ENCODE data around the gene DNPH1. TPM values are rescaled to one million over a fixed set of nuclear protein-coding genes. Genes with fewer than 3 reads are reported as not detected.

Gene DNPH1, protein sequence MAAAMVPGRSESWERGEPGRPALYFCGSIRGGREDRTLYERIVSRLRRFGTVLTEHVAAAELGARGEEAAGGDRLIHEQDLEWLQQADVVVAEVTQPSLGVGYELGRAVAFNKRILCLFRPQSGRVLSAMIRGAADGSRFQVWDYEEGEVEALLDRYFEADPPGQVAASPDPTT
- total RNA-seq: 65.8 and 71.6 TPM in 2 replicates

DNA sequence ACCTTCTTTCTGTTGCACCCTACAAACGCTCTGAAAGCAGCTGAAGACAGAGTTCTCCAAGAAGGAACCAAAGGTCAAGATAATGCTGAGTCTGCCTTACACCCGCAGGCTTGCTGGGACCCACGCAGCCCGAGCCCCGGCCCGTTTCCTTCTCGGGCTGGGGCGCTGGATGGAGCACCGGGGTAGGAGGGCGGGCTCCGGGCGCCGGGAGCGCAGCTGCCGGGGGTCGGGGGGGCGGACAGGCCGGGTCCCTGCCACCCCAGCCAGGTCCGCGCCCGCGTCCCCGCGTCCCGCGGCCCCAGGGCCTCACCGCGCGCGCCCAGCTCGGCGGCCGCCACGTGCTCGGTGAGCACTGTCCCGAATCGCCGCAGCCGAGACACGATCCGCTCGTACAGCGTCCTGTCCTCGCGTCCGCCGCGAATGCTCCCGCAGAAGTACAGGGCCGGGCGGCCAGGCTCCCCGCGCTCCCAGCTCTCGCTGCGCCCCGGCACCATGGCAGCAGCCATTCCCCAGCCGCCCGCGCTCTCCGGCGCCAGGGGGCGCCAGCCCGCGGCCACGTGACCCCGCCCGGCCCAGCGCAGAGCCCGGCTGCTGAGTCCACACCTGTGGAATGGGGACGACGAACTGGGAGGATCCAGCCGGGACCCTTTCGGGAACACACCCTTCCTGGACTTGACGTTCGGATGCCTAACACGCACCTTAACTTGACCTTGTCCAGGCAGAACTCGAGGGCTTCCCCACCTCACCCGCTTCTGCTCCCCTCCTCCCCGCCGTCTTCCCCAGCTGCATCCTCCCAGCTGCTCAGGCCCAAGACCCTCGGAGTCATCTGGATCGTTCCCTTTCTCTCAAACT, at the start of gene DNPH1:
Gene DNPH1 (minus strand): TSS at position 531 of the 852 bp plus-strand sequence. CDS start 25 bp downstream, at position 506.
- intact Hi-C loops (cut with micrococcal nuclease): loop anchor here (1.0 to 5.0 kb wide), 3 partner anchors 57 to 278 kb away; partner anchors contain the start of genes KLC4 and MRPL2
- peak; percentile 78 for DNase-seq (ENCODE audit: low spot score)
- Mint-ChIP-seq H3K4me3 (peak within 1 kb of the TSS; percentile 92), H3K27ac (peak within 1 kb of the TSS; percentile 89), H3K9me3 (no peaks in the 10 kb centered on the region), H3K4me1 (ENCODE audit: low read depth) (peaks cover 47% of the 10 kb centered on the region), H3K27me3 (ENCODE audit: insufficient read depth) (peaks cover 22% of the 10 kb centered on the region), H3K36me3 (ENCODE audit: low read depth) (peaks cover 28% of the 10 kb centered on the region)

DNA sequence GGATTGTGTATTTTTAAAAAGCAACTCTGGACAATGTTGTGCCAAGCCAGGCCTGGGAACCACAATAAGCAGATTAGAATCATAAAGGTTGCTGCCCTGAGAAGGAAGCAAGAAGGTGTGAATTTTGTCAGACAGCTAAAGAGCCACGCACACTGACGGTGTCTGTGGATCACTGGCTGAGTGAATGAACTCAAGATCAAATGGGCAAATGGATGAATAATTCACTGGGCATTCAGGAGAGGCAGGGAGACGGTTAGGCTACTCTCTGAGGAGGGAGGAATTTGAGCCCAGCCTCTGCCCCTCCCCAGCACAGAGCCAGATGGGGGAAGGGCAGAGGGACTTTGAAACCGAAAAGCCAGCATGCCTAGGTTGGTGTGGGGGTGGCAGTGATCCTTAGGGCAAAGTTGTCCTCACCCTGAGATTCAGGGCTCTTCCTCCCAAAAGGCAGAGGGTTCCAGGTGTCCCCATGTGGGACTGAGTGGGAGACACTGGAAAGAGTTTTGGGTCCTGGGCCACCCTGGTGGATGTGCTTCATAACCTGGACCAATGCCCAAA, 49.3 kb upstream of the DNPH1 start:
- no peak overlapping the region for H3K27ac Mint-ChIP-seq
- no peak for DNase-seq (ENCODE audit: low spot score)
- intact Hi-C loops (cut with micrococcal nuclease): no loop called here
- H3K9me3 Mint-ChIP-seq: no peaks in the 10 kb centered on the region
- peaks cover 14% of the 10 kb centered on the region for H3K4me1 Mint-ChIP-seq (ENCODE audit: low read depth)
- H3K27me3 Mint-ChIP-seq (ENCODE audit: insufficient read depth): peaks cover 53% of the 10 kb centered on the region
- no peaks in the 10 kb centered on the region for H3K36me3 Mint-ChIP-seq (ENCODE audit: low read depth)
- no peak overlapping the region for H3K4me3 Mint-ChIP-seq

DNA sequence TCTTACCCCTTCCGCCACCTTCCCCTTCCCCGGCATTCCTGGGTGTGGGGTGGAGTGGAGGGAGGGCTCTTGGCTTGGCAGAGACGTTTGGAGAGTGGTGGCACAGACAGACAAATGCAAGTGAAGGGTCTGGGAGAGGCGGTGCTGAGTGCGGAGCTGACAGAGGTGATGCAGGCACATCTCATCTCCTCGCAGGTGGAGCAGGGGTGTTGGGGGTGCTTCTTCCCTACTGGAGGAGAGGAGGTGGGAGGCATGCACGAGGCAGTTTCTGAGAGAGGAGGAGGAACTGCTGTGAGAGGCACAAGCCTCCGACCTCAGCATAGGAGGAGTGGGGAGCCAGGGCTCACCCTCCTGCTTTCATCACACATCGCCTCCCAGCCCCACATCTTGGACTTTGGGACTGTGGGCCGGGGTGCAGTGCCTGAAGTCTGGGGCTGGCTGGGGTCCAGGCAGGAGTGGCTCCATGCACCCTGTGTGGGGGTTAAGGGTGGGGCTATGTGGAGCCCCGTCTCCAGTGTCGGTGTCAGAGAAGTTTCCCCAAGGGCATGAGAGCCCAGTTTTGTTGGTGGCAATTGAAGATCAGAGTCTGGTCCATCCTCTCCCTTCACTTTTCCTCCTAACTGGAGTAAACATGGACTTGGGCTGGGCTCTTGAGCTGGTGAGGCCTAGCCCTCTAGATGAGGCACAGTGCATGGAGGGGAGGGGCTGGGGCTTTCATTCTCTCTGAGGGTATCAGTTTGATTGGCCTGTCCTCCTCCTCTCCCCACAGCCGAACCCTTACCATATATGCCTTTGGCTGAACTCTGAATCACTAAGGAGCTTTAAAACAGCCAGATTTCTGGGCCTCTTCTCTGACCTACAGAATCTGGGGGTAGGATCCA, 48.6 kb upstream of the DNPH1 start:
- Mint-ChIP-seq H3K9me3 (no peaks in the 10 kb centered on the region), H3K27me3 (ENCODE audit: insufficient read depth) (peaks cover 58% of the 10 kb centered on the region), H3K4me3 (no peak overlapping the region), H3K4me1 (ENCODE audit: low read depth) (peaks cover 14% of the 10 kb centered on the region), H3K27ac (no peak overlapping the region), H3K36me3 (ENCODE audit: low read depth) (no peaks in the 10 kb centered on the region)
- DNase-seq (ENCODE audit: low spot score): no peak
- intact Hi-C loops (cut with micrococcal nuclease): no loop called here

DNA sequence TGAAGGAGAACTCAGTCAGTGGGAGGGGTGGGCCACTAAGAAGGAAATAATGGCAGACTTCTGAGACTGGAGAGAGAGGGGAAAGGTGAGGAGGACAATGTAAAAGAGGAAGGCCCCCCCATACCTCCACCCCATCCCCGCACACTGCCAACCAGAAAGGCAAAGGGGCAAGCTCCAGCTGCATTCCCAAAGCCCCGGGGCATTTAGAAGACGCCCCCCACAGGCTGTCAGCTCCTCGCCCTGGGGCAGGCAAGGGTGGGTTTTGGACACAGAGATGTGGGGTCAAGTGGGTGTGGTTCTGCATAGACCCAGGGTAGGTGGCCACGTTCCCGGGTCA, 48.0 kb upstream of the DNPH1 start:
- Mint-ChIP-seq H3K9me3 (no peaks in the 10 kb centered on the region), H3K4me1 (ENCODE audit: low read depth) (peaks cover 14% of the 10 kb centered on the region), H3K27me3 (ENCODE audit: insufficient read depth) (peaks cover 59% of the 10 kb centered on the region), H3K36me3 (ENCODE audit: low read depth) (no peaks in the 10 kb centered on the region), H3K4me3 (no peak overlapping the region), H3K27ac (no peak overlapping the region)
- no peak for DNase-seq (ENCODE audit: low spot score)
- intact Hi-C loops (cut with micrococcal nuclease): no loop called here

DNA sequence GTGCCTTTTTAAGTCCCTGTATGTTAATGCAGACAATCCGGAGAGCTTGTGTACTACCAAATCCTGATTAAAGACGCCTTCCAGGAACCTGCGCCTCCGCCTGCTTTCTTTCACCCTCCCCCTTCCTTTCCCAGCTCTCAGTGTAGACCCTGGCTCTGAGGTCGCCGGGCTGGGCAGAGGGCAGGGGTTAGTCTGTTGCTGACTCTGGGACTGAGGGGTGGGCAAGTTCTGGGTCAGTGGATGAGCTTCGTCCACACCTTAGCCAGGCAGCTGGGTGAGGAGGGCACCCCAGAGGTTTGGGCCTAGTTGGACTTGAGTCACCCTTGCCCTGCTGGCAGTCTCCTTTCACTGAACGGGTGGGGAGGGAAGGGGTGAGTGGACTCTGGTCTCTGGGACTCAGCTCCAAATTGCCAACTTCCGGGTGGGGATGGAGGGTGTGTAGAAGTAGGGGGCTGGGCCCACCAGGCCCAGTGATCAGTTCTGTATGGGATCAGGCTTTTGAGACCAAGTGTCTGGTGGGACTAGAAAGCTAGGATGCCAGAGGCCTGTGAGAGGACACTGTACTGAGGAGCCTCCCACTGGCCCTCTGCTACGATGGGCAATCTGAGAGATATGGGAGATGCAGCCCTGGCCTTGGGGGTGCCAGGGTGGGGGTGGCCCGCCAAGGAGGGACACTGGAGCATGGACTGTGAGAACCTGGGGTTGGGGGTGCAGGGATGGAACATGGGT, 47.5 kb upstream of the DNPH1 start:
- no peak overlapping the region for H3K4me3 Mint-ChIP-seq
- intact Hi-C loops (cut with micrococcal nuclease): no loop called here
- peaks cover 14% of the 10 kb centered on the region for H3K4me1 Mint-ChIP-seq (ENCODE audit: low read depth)
- no peaks in the 10 kb centered on the region for H3K9me3 Mint-ChIP-seq
- H3K36me3 Mint-ChIP-seq (ENCODE audit: low read depth): no peaks in the 10 kb centered on the region
- no peak overlapping the region for H3K27ac Mint-ChIP-seq
- DNase-seq (ENCODE audit: low spot score): no peak
- peaks cover 59% of the 10 kb centered on the region for H3K27me3 Mint-ChIP-seq (ENCODE audit: insufficient read depth)

DNA sequence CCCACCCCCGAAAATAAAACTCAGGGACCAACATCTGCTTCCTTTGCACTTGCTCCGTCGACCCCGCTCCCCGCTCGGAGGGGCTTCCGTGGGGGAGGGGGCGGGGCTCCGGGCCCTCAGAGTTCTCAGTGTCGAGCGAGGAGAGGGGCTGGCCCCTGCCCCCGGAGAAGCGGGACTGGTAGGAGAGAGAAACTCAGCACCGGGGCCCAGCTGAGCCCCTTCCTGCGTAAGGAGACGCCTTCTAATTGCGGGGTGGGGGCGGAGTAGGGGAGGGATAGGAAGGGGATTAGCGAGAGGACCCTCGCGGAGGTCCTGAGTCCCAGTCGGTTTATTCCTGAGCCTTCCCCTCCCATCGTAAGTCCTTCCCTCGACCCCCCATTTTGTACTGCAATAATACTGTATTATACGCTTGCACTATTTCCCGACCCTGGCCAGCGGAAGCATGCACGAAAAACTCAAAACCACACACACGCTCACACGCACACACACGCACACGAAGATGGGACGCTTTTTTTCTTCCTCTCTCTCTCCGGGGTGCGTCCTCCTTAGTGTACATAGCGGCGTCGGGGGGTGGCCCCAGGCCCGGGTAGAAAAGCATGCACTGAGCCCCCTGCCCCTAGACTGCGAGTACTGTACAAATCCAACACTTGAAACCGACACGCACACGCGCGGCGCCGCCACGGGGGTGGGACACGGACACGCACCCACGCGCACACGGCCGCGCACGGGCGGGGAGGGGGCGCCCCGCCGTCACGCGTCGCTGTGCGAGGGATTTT, 46.7 kb upstream of the DNPH1 start:
- H3K4me1 Mint-ChIP-seq (ENCODE audit: low read depth): peaks cover 14% of the 10 kb centered on the region
- H3K4me3 Mint-ChIP-seq: peak overlapping the region; percentile 77
- H3K9me3 Mint-ChIP-seq: no peaks in the 10 kb centered on the region
- intact Hi-C loops (cut with micrococcal nuclease): no loop called here
- H3K27me3 Mint-ChIP-seq (ENCODE audit: insufficient read depth): peaks cover 64% of the 10 kb centered on the region
- H3K27ac Mint-ChIP-seq: peak overlapping the region; percentile 66
- no peaks in the 10 kb centered on the region for H3K36me3 Mint-ChIP-seq (ENCODE audit: low read depth)
- peak; percentile 8 for DNase-seq (ENCODE audit: low spot score)

DNA sequence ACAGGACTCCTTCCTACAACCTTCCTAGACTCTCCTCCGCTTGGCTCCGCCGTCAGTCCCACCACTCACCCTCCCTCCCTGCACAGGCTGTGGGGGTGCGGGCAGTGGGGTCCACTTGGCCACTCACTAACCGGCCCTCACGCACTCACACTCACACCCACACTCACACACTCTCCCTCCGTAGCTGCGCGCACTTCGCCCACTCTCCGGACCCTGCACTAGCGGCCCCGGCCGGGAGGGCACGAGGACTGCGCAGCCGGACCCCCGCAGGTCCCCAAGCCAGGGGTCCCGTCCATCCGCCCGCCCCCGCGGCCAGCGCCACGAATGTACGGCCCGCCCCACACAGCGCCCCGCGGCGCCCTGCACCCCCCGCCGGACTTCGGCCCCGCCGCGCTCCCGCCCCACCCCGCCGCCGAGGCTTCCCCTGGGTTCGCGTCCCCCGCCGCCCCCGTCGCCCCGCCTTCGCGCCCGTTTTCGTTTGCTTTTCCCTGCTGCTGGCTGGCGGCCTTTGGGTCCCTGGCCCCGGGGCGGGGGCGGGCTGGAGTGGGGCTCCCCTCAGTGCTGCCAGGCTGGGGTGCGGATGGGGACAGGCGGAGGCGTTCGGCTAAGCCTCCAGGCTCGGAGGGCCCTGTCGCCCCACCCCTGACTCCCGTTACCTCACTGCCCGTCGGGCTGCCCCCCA, 45.8 kb upstream of the DNPH1 start:
- Mint-ChIP-seq H3K36me3 (ENCODE audit: low read depth) (no peaks in the 10 kb centered on the region), H3K4me1 (ENCODE audit: low read depth) (peaks cover 14% of the 10 kb centered on the region), H3K27me3 (ENCODE audit: insufficient read depth) (peaks cover 65% of the 10 kb centered on the region), H3K27ac (no peak overlapping the region), H3K4me3 (peak overlapping the region; percentile 51), H3K9me3 (no peaks in the 10 kb centered on the region)
- peak; percentile 10 for DNase-seq (ENCODE audit: low spot score)
- intact Hi-C loops (cut with micrococcal nuclease): no loop called here

DNA sequence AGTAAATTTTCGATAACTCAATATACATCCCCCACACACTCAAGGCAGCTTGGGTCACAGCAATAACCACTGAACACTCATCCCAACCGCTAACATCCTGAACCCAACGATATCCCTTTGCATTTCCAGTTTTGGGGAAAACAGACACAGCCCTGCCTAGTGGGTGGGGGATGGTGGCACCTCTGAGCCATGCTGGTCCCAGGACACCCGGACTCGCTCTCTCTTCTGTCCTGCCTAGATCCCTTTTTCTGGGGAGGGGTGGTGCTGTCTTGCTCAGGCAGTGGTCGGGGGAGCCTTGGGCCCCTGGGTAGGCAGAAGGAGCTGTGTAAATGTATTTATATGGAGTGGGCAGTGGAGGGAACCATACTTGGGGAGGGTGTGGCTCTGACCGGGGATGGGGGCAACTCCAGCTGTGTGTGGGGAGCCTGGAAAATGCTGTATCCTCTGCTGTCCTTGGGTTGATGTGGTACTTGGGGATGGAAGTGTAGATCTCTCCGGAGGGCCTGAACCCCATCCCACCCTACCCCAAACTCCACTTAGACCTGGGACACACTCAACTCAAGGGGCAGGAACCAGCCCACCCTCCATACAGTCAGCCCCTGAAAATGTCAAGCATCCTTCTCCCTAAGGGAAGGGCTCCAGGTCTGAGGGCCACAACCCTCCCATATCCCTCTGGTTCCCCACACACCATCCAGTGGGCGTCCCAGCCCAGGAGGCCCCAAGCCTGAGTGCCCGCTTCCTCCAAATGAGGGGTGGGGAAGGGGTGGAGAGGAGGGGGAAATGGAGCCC, 45.0 kb upstream of the DNPH1 start:
- no peak for DNase-seq (ENCODE audit: low spot score)
- Mint-ChIP-seq H3K4me1 (ENCODE audit: low read depth) (peaks cover 15% of the 10 kb centered on the region), H3K4me3 (no peak overlapping the region), H3K9me3 (no peaks in the 10 kb centered on the region), H3K36me3 (ENCODE audit: low read depth) (no peaks in the 10 kb centered on the region), H3K27ac (peak overlapping the region; percentile 63), H3K27me3 (ENCODE audit: insufficient read depth) (peaks cover 64% of the 10 kb centered on the region)
- intact Hi-C loops (cut with micrococcal nuclease): no loop called here

DNA sequence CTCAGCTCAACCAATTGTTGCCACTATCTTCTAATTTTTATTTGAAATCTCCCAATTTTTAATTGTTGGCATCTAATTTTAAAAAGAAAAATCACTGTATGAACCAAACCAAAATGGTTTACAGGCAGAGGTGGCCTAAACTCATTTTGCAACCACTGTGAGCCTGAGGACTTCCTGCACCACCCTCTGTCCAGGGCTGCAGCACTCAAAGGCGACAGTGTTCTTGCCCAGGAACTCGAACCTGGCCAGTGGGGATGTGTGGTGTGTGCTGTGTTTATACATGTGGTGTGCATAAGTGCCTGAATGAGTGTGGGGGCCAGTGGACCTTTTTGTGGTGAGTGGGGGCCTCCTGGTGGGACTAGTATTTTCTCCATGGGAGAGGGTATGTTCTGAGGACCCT, 44.4 kb upstream of the DNPH1 start:
- Mint-ChIP-seq H3K27ac (no peak overlapping the region), H3K9me3 (no peaks in the 10 kb centered on the region), H3K4me3 (no peak overlapping the region), H3K4me1 (ENCODE audit: low read depth) (peaks cover 22% of the 10 kb centered on the region), H3K27me3 (ENCODE audit: insufficient read depth) (peaks cover 67% of the 10 kb centered on the region), H3K36me3 (ENCODE audit: low read depth) (no peaks in the 10 kb centered on the region)
- intact Hi-C loops (cut with micrococcal nuclease): no loop called here
- DNase-seq (ENCODE audit: low spot score): no peak

DNA sequence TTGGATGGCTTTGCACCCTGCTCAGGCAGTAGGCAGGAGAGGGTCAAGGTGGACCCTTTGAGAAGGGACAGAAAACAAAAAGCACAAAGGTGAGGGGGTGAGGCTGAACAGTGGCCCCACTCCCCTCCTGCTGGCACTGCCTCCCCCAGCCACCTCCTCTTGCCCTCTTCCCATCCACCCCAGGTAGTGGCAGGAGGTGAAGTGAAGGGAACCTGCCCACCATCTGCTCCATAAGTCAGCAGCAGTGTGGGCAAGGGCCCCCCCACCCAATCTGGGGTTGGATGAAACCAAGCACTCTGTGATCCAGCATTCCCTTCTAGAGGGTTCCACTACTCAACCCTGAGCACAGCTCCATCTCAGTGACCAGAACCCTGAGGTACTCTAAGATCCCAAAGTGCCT, 42.7 kb upstream of the DNPH1 start:
- H3K9me3 Mint-ChIP-seq: no peaks in the 10 kb centered on the region
- no peak for DNase-seq (ENCODE audit: low spot score)
- H3K36me3 Mint-ChIP-seq (ENCODE audit: low read depth): no peaks in the 10 kb centered on the region
- no peak overlapping the region for H3K4me3 Mint-ChIP-seq
- intact Hi-C loops (cut with micrococcal nuclease): no loop called here
- H3K27me3 Mint-ChIP-seq (ENCODE audit: insufficient read depth): peaks cover 72% of the 10 kb centered on the region
- H3K27ac Mint-ChIP-seq: no peak overlapping the region
- peaks cover 20% of the 10 kb centered on the region for H3K4me1 Mint-ChIP-seq (ENCODE audit: low read depth)

Measured in activated T-helper 1 cell treated with anti-CD3 and anti-CD28 coated beads, Interleukin-12 subunit alpha, Interleukin-12 subunit beta, Interleukin-2, Interleukin-4 antibody, amounts not matched to agents 30 ng/mL and 10 ng/mL and 1 ng/mL, durations not matched to agents 14 hours and 24 hours and 36 hours (primary cell).